A673 (cell line): ENCODE results near the gene IFT52. TPM values are rescaled to one million over a fixed set of nuclear protein-coding genes. Genes with fewer than 3 reads are reported as not detected.
"Not testable (repeated sequence)": the region's sequence is repeated elsewhere in the genome, so short reads cannot be mapped to it uniquely, and the experiment has no call there.

Experiments used
- BruUV-seq: library from RNA; stranded (reverse); fragments of 400-500 nt; replicated peaks from 2 replicates; lab custom pipeline; 2021; lab: Mats Ljungman, UMichigan
- CTCF ChIA-PET: fragments of 300-600 bp; sonication (Branson Sonifier 250); formaldehyde crosslinking; loops from one replicate; lab custom pipeline; 2022; ENCODE audit warnings: antibody characterized with exemption; lab: Charles Lee
- POLR2A ChIA-PET: fragments of 300-600 bp; sonication (Branson Sonifier 250); formaldehyde crosslinking; loops from one replicate; lab custom pipeline; 2022; ENCODE audit warnings: antibody characterized with exemption; ENCODE audit not compliant: low non-redundant PET; lab: Charles Lee
- DNase-seq: peaks from one replicate; pipeline ENCODE4 v3.0.0-alpha.2; 2015; ENCODE audit warnings: low spot score
- H3K27ac ChIP-seq: fragments of 200-600 bp; sonication (generic); 2 replicates; pipeline ENCODE4 v1.5.1; 2016; ENCODE audit warnings: mixed run types, low read depth, mild to moderate bottlenecking, mixed read lengths, antibody characterized with exemption, low read length; ENCODE audit not compliant: poor library complexity, severe bottlenecking
- H3K27me3 ChIP-seq: fragments of 200-600 bp; sonication (generic); replicated peaks from 2 replicates; pipeline ENCODE4 v1.6.1; 2017; ENCODE audit warnings: mixed run types, low read depth, mild to moderate bottlenecking, mixed read lengths, antibody characterized with exemption, low read length; ENCODE audit not compliant: insufficient read depth, poor library complexity
- H3K36me3 ChIP-seq: fragments of 200-600 bp; sonication (generic); 2 replicates; pipeline ENCODE4 v1.6.1; 2016; ENCODE audit warnings: mixed run types, mild to moderate bottlenecking, mixed read lengths, antibody characterized with exemption, low read length; ENCODE audit not compliant: insufficient read depth, poor library complexity, severe bottlenecking
- H3K4me1 ChIP-seq: fragments of 200-600 bp; sonication (generic); 2 replicates; pipeline ENCODE4 v1.6.1; 2017; ENCODE audit warnings: mixed run types, mild to moderate bottlenecking, mixed read lengths, antibody characterized with exemption, low read length; ENCODE audit not compliant: insufficient read depth, poor library complexity, severe bottlenecking
- H3K4me3 ChIP-seq: fragments of 200-600 bp; sonication (generic); 2 replicates; pipeline ENCODE4 v1.5.1; 2016; ENCODE audit warnings: low read depth, mixed run types, mild to moderate bottlenecking, mixed read lengths, low read length; ENCODE audit not compliant: poor library complexity, severe bottlenecking
- H3K9me3 ChIP-seq: fragments of 200-600 bp; sonication (generic); 2 replicates; pipeline ENCODE4 v1.6.1; 2016; ENCODE audit warnings: mixed run types, low read depth, mild to moderate bottlenecking, mixed read lengths, antibody characterized with exemption, low read length; ENCODE audit not compliant: poor library complexity, severe bottlenecking
- CTCF ChIP-seq: fragments of 300-800, 200-600 bp; sonication (generic); conservative IDR thresholded peaks from 2 replicates; pipeline ENCODE4 v1.5.1; 2017; ENCODE audit warnings: low read depth, mild to moderate bottlenecking, antibody characterized with exemption, low read length, moderate library complexity, mixed read lengths
- EZH2 ChIP-seq: fragments of 200-600 bp; sonication (generic); IDR thresholded peaks from 2 replicates; pipeline ENCODE4 v1.6.1; 2017; ENCODE audit warnings: borderline replicate concordance, low read depth, mild to moderate bottlenecking, mixed read lengths, antibody characterized with exemption, low read length; ENCODE audit not compliant: poor library complexity, severe bottlenecking
- intact Hi-C: fragments of 100-400 bp; cut with micrococcal nuclease; formaldehyde crosslinking; loops from one replicate; pipeline ENCODE4 v1.10.0; 2022; ENCODE audit not compliant: unreplicated experiment
- total RNA-seq: library from RNA; stranded (reverse); gene quantifications from 2 replicates; pipeline ENCODE4 v1.2.3, GENCODE V29; 2021

The IFT52 gene
- total RNA-seq, 1 experiment from 2014 or later: 44.3 TPM

GRCh38 chr20:43636429-43636828, 45.7 kb downstream of the IFT52 start:
- POLR2A ChIA-PET: no interaction called here
- no peaks in the 10 kb centered on the region for H3K4me1 ChIP-seq
- no peak overlapping the region for H3K27ac ChIP-seq
- CTCF ChIA-PET: no interaction called here
- no peaks in the 10 kb centered on the region for H3K9me3 ChIP-seq
- no peak overlapping the region for H3K4me3 ChIP-seq
- no TSS peak for BruUV-seq
- peaks cover 13% of the 10 kb centered on the region for H3K36me3 ChIP-seq
- no peak for DNase-seq
- intact Hi-C loops: no loop called here
- TF ChIP-seq EZH2: no peak
- no peak for TF ChIP-seq CTCF
- no peaks in the 10 kb centered on the region for H3K27me3 ChIP-seq

- ChIA-PET POLR2A (no interaction called here), CTCF (no interaction called here)
These were observed 51.8 kb downstream of the IFT52 start for GRCh38 chr20:43642548-43642947.

GRCh38 chr20:43650997-43651525, 60.3 kb downstream of the IFT52 start:
- POLR2A ChIA-PET: interaction anchor here (0.7 kb wide), 1 partner anchor 35 kb away, joined by 3 read pairs; no protein-coding TSS in a partner anchor
- CTCF ChIA-PET: no interaction called here

More at GRCh38 chr20:43642548-43642947, 51.8 kb downstream of the IFT52 start:
- Histone ChIP-seq H3K4me1 (no peaks in the 10 kb centered on the region), H3K27me3 (no peaks in the 10 kb centered on the region), H3K27ac (no peak overlapping the region), H3K4me3 (no peak overlapping the region), H3K9me3 (no peaks in the 10 kb centered on the region), H3K36me3 (peaks cover 19% of the 10 kb centered on the region)
- intact Hi-C loops: no loop called here
- no peak for DNase-seq
- TF ChIP-seq EZH2: no peak
- TF ChIP-seq CTCF: no peak
- no TSS peak for BruUV-seq

GRCh38 chr20:43651650-43652184, 61.0 kb downstream of the IFT52 start:
- H3K4me3 ChIP-seq, H3K36me3 ChIP-seq, BruUV-seq, POLR2A ChIA-PET, H3K27ac ChIP-seq, H3K4me1 ChIP-seq, CTCF ChIA-PET, DNase-seq, H3K9me3 ChIP-seq, intact Hi-C loops, H3K27me3 ChIP-seq: not testable (repeated sequence)

More at GRCh38 chr20:43650997-43651525, 60.3 kb downstream of the IFT52 start:
- DNase-seq: no peak
- H3K4me1 ChIP-seq: no peaks in the 10 kb centered on the region
- H3K27me3 ChIP-seq: no peaks in the 10 kb centered on the region
- H3K27ac ChIP-seq: no peak overlapping the region
- TF ChIP-seq CTCF (no peak), EZH2 (no peak)
- H3K9me3 ChIP-seq: no peaks in the 10 kb centered on the region
- H3K4me3 ChIP-seq: no peak overlapping the region
- intact Hi-C loops: no loop called here
- no peaks in the 10 kb centered on the region for H3K36me3 ChIP-seq
- no TSS peak for BruUV-seq
